SW 1271 (cell line): ENCODE measurements around the gene TET1.
"Not testable (repeated sequence)": the region's sequence is repeated elsewhere in the genome, so short reads cannot be mapped to it uniquely, and the experiment has no call there.

Source experiments
- DNase-seq, 2 experiments: peaks; one replicate each; lab custom pipeline; 2025; lab: John Stamatoyannopoulos, UW

Gene TET1

GRCh38 chr10:68564712-68565111 is 4.6 kb downstream of the TET1 start:
- DNase-seq = no peak

GRCh38 chr10:68565658-68566057 is 5.5 kb downstream of the TET1 start:
- DNase-seq = no peak

DNA sequence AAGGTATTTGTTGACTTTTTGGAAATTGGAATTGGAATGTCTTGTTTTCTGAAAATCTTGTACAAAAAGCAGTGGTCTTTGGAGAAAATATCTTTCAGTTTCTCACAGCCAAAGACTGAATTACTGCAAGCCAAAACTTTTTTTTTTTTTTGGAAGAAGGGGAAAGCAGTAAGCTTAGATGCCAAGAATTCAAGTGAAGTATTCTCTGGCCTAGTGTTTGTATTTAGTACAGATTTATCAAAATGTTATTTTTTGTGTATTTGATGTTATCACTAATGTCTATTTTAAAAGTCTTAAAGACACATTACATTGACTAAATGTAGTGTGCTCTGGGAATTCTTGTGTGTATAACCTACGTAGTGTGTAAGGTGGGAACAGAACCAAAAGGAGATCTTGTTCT is 6.2 kb downstream of the TET1 start:
- no peak for DNase-seq

GRCh38 chr10:68566955-68567354 is 6.8 kb downstream of the TET1 start:
- no peak for DNase-seq

DNA sequence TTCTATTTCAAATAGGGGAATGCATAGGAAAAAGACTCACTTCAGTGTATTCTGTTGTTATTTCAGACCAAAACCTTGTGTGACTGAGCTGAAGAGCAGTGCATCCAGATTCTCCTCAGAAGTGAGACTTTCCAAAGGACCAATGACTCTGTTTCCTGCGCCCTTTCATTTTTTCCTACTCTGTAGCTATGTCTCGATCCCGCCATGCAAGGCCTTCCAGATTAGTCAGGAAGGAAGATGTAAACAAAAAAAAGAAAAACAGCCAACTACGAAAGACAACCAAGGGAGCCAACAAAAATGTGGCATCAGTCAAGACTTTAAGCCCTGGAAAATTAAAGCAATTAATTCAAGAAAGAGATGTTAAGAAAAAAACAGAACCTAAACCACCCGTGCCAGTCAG is 12.0 kb downstream of the TET1 start:
- DNase-seq = no peak

- DNase-seq = no peak
Observed at GRCh38 chr10:68574051-68574450, 13.9 kb downstream of the TET1 start.

- no peak for DNase-seq
Observed at GRCh38 chr10:68576118-68576517, 16.0 kb downstream of the TET1 start.

- DNase-seq = no peak
Observed at GRCh38 chr10:68578974-68579373, 18.8 kb downstream of the TET1 start.

DNA sequence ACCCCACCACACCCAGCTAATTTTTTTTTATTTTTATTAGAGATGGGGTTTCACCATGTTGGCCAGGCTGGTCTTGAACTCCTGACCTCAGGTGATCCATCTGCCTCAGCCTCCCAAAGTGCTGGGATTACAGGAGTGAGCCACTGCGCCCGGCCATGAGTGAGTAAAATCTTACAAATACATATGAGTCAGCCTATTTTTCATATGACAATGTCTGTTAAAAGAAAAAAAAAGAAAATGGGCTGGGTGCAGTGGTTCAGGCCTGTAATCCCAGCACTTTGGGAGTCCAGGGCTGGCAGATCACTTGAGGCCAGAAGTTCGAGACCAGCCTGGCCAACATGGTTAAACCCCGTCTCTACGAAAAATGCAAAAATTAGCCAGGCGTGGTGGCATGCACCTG is 24.1 kb downstream of the TET1 start:
- not testable (repeated sequence) for DNase-seq

GRCh38 chr10:68586606-68587305 is 26.6 kb downstream of the TET1 start:
- no peak for DNase-seq

DNA sequence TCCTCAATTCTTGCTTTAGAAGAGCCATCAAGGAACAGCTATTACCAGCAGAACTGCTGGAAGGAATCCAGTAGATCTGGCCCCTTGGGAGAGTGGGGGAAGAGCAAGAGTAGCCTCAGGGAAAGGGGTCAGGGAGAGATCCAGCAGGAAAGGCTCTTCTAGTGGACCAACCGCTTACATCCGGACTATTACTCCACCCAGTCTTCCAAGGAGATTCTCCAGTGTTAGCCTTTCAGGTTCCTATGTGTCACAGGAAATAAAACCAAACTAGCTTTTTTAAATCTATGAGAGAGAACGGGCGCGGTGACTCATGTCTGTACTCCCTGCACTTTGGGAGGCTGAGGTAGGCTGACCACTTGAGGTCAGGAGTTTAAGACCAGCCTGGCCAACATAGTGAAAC is 34.3 kb downstream of the TET1 start:
- no peak for DNase-seq

- no peak for DNase-seq
Observed at GRCh38 chr10:68595513-68595912, 35.4 kb downstream of the TET1 start.

GRCh38 chr10:68597407-68597806 is 37.3 kb downstream of the TET1 start:
- no peak for DNase-seq

DNA sequence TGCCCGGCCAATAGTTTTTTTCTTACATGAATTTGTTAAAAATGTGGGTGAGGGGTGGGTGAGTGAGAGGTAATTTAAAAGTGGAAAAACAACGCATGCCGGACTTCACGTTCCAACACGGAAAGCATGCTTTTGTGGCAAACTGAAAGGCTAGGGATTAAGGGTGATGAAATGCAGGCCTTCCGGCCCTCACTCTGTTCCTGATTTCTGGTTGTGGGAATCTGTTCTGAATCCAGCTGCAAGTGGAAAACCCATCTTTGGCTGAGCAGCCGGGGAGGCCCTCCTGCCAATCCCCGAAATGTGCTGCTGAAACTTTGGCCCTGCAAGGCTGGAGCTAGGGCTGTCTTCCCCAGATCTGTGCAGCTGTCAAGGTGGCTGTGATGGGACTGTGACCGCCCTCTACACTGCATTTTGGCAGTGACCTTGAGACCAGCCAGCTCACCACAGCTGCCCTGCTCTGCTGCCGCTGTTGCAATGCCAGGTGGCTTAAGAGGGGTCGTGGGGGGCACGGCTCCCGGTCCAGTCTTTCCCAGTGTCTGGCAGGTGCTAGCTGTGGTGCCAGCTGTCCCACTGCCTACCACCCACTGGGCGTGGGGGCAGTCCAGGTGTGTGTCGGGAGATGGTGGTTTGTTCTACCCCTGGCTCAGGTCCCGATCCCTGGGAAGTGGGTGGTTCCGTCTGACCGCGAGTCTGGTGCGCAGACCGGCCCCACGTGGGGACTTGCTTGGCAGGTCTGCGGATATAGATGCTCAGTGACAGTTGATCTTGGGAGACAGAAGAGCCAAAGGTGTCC is 39.0 kb downstream of the TET1 start:
- no peak for DNase-seq

GRCh38 chr10:68599771-68600040 is 39.6 kb downstream of the TET1 start:
- no peak for DNase-seq

- DNase-seq = peak in 1 of 2 experiments; percentile 20
Observed at GRCh38 chr10:68600041-68600778, 40.1 kb downstream of the TET1 start.

- DNase-seq = no peak
Observed at GRCh38 chr10:68601501-68602265, 41.5 kb downstream of the TET1 start.

GRCh38 chr10:68602434-68602833 is 42.3 kb downstream of the TET1 start:
- DNase-seq = no peak

- DNase-seq = no peak
Observed at GRCh38 chr10:68603766-68604165, 43.6 kb downstream of the TET1 start.

DNA sequence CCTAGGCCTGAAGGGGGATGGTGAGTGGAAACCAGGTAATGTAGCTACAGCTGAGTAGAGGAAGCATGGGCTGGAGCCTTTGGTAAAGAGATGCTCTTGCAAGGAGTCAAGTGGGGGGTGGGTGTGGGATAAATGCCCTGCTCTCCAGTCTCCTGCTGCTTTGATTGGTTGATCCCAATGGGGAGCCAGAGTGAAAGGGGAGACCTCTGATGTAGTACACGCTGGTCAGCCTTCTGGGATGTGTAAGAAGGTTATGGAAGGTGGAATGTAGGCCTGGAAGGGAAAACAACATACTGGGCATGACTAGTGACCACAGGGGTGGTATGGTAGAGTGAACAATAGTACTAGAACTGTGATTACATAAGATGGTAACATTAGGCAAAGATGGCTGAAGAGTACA is 44.3 kb downstream of the TET1 start:
- no peak for DNase-seq

DNA sequence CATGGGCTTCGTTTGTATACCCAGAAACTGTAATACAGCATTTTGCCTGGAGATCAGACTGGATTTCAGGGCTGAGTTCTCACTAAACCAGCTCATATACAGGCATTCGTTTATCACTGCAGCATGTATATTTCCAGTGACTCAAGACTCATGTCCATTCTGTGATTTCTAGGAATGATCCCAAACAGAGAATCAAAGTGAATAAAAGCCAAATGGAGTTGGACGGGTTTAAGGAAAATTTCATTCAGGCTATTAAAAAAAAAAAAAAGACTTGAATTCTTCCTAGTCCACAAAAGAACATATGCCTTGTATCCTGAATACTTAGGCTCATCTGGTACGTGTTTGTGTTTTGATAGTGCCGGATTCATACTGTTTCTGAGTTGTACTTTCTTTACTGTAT is 46.8 kb downstream of the TET1 start:
- no peak for DNase-seq

DNA sequence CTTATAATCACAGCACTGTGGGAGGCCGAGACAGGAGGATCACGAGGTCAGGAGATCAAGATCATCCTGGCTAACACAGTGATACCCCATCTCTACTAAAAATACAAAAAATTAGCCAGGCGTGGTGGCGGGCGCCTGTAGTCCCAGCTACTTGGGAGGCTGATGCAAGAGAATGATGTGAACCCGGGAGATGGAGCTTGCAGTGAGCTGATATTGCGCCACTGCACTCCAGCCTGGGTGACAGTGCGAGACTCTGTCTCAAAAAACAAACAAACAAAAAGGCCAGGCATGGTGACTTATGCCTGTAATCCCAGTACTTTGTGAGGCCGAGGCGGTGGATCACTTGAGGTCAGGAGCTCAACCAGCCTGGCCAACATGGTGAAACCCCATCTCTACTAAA is 49.9 kb downstream of the TET1 start:
- DNase-seq = not testable (repeated sequence)
